HG03097 (cell line): ENCODE data around the gene CAPG.
A peak's percentile ranks its signal among the peaks of the same experiment; 100 is the strongest.

Source experiments
- ATAC-seq: cut with Tn5 transposase; IDR thresholded peaks from one replicate; pipeline ENCODE4 v1.9.1; 2021; ENCODE audit not compliant: unreplicated experiment, low FRiP score

CAPG gene, protein sequence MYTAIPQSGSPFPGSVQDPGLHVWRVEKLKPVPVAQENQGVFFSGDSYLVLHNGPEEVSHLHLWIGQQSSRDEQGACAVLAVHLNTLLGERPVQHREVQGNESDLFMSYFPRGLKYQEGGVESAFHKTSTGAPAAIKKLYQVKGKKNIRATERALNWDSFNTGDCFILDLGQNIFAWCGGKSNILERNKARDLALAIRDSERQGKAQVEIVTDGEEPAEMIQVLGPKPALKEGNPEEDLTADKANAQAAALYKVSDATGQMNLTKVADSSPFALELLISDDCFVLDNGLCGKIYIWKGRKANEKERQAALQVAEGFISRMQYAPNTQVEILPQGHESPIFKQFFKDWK

DNA sequence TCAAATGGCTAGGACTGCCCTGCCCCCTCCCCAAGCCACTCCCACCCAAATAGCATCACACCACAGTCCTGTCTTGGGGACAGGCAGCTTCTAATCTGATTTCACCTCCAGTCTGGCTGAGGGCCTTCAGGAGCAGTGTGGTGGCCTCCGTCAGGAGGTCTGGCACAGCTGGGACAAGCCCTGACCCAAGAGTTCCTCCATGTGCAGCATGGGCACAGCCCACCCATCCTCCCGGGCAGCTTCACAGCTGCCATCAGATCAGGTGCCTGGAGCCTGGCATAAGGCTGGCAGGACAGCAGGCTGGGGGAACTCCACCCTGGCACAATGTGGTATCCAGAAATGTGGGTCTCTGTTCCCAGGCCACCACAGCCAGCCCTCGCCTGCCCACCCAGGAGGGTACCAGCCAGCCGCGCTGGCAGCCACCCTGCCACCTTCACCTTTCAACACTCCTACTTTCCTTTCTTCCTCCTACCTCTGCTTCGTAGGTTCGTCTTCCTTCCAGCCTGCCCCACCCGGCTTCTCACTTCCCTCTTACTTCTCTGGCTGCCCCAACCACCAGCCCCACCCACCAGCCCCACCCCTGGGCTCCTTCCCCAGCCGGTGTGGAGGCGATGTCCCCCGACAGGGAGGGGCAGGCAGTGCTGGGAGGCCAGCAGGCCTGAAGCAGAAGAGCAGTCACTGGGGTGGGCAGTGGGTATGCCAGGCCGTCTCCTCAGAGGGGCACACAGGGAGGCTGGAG lies at the start of gene CAPG:
TSS of gene CAPG (minus strand) at position 522 of the 739 bp plus-strand sequence. CDS start 8,221 bp downstream, outside the sequence.
- ATAC-seq, result peak; percentile 42

- ATAC-seq, result no peak
Measured at GRCh38 chr2:85459771-85460170, 49.6 kb upstream of the CAPG start.

GRCh38 chr2:85458601-85459563 lies 48.7 kb upstream of the CAPG start:
- ATAC-seq, result no peak

DNA sequence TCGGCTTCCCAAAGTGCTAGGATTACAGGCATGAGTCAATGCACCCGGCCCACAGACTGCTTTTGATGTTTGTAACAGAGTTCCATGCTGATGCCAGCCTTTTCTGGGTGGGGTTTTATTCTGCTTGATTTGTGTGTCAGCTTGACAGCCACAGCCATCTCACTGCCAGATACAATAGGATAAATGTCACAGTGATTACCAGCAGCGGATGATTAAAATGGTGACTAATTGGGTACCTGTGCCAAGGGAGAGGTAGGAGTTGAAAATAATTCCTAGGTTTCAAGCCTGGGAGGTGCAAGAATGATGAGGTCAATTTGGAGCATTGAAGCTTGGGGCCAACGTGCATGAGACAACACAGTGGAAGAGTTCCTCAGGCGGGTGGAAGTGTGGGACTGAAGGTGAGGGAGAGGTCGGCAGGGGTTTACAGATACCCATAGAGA lies 47.7 kb upstream of the CAPG start:
- ATAC-seq, result no peak

- ATAC-seq, result no peak
Measured at GRCh38 chr2:85457043-85457442, 46.9 kb upstream of the CAPG start.

DNA sequence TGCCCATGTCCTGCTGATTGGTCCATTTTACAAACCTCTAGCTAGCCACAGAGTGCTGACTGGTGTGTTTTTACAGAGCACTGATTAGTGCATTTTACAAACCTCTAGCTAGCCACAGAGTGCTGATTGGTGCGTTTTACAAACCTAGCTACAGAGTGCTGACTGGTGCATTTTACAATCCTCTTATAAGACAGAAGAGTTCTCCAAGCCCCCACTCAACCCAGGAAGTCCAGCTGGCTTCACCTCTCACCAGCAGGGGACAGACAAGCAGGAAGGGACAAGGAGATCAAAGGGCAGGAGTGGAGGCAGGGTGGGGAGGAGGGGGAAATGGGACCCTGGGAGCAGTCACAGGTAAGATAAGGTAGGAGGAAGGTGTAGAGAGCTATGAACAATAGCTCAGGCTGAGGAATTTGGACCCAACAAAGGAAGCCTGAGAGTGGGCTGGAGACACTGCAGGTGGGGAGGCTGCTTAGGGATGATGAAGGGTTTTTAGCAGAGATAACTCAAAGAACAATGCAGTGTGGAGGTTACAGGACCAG lies 45.5 kb upstream of the CAPG start:
- no peak for ATAC-seq

- no peak for ATAC-seq
Measured at GRCh38 chr2:85453571-85453970, 43.4 kb upstream of the CAPG start.

GRCh38 chr2:85452237-85452636 lies 42.1 kb upstream of the CAPG start:
- no peak for ATAC-seq

GRCh38 chr2:85449214-85449588 lies 39.0 kb upstream of the CAPG start:
- ATAC-seq, result no peak

DNA sequence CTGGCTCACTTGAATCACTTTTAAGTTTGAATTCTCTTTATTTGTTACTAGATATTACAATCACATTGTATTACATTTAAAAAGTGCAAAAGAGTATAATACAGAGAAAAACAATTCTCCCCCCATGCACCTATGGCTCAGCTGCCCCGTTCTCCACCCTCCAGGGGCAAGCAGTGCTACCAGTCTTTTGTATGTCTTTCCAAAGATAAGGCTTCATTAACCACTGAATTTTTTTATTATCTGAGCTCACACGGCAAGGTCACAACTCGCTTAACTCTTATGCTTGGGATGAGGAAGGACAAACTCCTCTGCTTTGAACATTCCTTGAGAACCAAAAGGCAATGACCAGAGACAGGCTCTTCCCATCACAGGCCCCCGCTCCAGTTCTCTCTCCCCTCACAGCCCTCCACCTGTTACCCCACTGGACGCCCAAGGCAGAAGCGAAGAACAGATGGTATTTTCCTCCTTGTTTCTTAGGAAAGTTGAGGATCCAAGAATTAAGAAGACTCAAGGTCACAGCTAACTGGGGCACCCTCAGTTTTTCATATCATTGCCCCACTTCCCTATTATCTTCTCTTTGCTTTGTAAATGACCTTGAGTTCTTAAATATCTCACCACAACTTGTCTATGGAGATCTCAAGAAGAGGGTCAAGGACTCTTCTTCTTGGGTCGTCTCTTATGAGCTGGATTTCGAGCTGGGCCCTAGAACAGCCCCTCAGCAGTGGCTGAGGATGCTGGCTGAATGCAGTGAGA lies 38.5 kb upstream of the CAPG start:
- no peak for ATAC-seq

GRCh38 chr2:85447222-85447585 lies 37.0 kb upstream of the CAPG start:
- ATAC-seq, result no peak

GRCh38 chr2:85446296-85447221 lies 36.4 kb upstream of the CAPG start:
- ATAC-seq, result no peak

DNA sequence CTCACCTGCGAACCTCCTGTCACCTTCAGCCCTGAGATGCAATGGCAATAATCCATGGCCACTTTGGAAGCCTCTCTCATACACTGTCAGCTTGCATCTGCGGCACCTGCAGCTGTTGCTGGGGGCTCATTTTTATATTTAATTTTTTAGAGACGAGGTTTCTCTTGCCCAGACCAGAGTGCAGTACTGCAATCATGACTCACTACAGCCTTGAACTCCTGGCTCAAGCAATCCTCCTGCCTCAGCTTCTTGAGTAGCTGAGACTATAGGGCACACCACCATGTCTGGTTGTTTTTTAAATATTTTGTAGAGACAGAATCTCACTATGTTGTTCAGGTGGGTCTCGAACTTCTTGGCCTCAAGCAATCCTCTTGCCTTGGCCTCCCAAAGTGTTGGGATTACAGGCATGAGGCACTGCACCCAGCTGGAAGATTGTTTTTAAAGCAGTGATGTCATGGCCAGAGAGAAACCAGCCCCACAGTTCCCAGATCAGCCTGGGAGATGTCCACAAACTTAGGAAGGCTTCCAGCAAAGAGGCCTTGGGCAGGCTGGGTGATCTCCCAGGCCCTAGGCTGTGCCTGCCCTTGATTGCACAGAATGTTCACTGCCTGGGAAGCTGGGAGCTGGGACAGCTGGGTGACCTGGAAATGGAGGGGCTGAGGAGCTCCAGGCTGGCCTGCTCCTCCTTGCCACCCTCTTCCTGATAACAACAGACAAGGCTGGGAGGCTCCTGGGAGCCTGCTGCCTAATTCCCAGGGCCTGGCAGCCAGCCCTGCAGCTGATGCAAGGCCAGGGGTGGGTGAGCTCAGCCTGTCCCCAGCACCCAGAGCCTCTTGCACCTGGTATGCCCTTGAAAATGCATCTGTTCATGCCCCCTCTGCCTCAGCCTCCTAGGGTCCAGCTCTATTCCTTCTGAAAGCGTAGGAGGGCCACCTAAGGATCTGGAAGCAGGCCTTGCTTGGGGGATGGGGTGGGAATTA lies 35.4 kb upstream of the CAPG start:
- no peak for ATAC-seq

- ATAC-seq, result no peak
Measured at GRCh38 chr2:85444629-85445172, 34.5 kb upstream of the CAPG start.

- ATAC-seq, result no peak
Measured at GRCh38 chr2:85441864-85442263, 31.7 kb upstream of the CAPG start.

- no peak for ATAC-seq
Measured at GRCh38 chr2:85440729-85441128, 30.6 kb upstream of the CAPG start.

DNA sequence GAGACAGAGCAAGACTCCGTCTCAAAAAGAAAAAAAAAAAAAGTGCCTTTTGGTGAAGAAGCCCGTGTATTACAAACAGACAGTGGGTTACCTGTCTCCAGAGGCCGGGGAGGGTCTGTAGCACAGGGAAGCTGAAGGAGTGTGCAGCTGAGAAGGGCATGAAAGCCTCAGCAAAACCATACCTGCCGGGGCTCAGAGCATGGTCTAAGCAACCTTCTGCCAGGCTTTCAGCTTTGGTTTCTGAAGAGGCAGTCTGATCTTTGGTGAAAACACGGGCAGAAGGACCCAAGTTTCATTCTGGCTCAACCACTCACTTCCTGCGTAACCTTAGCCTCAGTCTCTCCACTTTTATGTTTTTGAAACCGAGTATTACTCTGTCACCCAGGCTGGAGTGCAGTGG lies 29.8 kb upstream of the CAPG start:
- no peak for ATAC-seq
